Stimulated activated CD4-positive, alpha-beta T cell treated with anti-CD3 and anti-CD28 coated beads, Interleukin-4, amount 100 ng/mL, for 1 hour (primary cell): Measurements from ENCODE around the gene ABLIM1.
A peak's percentile ranks its signal among the peaks of the same experiment; 100 is the strongest.

Experiments used
- DNase-seq: peaks from one replicate; pipeline ENCODE4 v3.0.0-alpha.2; 2020

Gene ABLIM1

GRCh38 chr10:114643158-114643557, 14.9 kb downstream of the ABLIM1 start:
- no peak for DNase-seq

DNA sequence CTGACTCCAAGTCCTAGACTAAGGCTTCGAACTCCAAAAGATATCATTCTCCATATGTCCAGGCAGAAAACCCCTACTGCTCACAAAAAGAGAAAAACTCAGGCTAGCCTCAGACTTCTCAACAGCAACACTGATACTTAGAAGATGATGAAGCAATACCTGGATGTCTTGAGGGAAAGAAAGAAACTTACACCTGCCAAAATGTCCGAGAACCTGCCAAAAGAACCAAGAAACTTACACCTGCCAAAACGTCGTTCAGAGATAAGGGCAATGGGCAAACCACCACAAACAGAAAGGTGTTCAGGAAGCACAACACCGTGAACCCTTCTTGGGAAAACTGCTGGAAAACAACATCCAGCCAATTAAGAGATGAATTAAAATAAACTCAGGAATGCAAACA, 15.3 kb downstream of the ABLIM1 start:
- DNase-seq = no peak

- DNase-seq = no peak
Observed at GRCh38 chr10:114638821-114639625, 19.1 kb downstream of the ABLIM1 start.

DNA sequence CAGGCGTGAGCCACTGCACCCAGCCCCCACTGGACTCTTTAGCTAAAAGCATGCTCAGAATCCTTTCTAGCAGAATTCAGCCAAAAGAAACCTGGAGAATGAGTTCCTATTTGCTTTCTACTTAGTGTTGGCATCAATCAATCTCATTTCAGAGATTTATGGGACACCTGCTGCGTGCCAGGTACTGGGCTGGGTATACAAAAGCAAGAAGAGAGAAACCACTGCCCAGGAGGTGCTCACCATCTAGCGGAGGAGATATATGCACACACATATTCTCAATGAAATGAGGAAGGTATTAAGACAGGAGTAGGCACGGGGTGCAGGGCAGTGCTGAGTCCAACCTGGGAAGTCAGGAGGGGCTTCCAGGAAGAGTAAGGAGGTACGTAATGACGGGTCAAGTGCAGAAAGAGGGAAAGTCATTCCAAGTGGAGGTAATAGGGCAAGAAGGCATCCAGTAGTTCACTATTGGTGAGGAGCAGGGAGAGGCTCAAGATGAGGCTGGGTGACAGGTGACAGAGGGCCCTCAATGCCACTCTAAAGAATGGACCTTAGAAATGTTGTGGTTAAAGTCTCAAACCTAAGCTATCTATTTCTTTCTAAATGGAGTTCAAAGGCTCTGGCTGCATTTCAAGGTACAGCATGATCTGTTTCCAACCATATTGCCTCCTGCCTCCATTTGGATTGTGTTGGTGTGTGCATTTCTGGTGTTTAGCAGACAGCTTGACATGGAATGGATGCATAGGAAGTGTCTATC, 22.1 kb downstream of the ABLIM1 start:
- DNase-seq = no peak

DNA sequence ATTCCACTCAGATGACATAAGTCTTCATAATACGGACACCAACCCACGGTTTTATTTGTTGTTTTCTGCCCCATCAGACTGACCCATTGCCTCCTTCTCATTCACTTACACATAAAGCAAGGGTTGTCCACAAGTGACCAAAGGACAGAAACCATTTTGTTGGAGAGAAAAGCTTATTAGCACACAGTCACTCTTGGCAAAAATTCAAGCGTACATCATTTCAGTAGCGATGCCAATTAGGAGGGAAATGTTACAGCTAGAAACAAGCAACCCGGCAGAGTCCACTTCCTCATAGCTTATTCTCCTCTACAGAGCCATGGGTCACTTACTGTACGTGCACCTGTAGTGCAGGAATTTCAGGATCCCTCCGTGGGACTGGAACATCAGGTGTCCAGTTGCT, 23.0 kb downstream of the ABLIM1 start:
- no peak for DNase-seq

- DNase-seq = no peak
Observed at GRCh38 chr10:114634609-114634979, 23.5 kb downstream of the ABLIM1 start.

DNA sequence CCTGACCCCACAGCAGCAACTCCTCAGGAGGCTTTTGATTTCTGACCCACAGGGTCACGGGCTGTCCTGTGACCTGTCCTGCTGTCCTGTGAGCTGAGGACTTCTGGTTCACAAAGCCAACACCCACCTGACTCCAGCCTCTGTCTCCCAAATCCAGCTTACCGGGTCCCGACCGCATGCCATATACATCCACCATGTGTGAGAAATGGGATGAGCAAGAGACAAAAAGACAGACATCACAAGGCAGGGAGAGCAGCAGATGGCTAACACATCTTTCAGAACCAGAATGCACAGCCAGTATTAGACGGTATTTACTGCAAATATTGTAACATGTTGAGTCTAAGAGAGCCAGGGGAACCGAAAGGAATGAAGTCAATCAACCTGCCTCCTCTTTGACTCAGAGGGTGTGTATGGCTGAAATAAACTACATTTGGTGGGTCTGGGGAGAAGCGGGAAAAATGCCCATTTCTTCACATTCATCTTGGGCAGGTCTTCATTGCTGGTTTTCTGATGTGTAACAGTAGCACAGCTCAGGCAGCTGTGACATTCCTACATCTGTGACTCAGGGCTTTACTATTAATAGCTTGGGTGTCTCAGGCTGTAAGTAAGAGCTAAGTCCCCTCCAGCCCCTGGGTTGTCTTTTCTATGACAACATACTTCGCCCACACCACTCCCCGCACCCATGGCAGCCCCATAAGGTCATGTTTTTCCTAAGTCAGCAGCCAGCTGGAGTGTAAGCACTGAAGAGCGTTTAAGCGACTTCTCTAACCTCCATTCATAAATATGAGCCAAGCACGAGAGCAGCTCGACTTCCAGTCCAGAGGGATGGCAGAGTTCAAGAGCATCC, 25.0 kb downstream of the ABLIM1 start:
- no peak for DNase-seq

DNA sequence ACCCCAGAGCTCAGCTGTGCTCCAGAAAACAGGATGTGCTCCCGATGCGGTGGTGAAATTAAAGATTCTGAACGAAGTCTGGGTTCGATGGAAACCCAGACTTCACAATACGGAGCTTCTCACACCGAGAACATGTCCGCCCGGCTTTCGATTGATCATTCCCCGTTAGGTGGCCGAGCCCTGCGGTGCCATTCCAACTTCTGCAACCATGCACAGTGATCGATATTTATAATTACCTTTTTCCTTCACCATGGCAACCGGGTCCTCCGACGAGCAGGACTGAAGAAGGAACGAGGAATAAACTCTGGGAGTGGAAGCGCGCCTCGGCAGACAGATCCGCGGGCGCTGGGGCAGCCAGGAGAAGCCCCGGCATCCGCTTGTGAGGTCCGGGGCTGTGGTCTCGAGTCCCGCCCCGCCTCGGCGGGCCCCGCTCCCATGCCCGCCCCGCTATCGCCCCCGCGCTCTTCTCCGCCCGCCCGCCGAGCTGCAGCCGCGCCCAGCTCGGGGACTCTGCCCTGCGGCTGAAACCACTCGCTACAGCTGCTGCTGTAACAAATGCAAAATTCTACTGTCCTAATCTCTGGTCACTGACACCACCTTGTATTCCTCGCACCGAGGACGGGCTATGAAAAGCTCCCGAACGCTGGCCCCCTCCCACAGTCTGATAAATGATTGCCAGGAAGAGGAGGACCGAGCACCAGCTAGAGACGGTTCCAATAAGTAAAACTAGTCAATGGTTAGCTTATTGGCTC, 26.2 kb downstream of the ABLIM1 start:
- peak; percentile 31 for DNase-seq

DNA sequence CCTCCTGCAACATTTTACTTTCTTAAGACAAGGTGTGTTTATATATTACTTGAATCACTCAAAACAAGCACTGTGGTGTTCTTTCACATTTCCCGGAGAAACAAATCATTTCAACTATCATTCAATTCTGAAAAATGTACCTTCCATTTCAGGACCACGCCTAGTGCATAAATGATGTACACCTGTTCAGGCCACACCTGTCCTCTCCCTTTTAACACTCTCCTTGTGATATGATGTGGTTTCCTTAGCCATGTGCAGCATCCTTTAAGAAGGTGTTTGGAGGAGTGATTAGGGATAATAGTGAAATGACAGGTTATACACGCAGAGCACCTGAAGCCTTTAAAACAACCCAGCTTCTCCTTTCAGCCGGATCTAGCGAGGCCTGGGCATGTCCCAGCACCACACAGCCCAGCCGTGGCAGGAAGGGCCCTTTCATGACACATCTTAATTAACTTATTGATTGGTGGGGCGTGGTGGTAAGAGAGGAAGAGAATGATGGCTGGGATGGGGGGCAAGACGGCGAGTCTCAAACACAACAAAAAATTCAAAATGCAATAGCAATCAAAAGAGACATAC, 26.9 kb downstream of the ABLIM1 start:
- DNase-seq = no peak

DNA sequence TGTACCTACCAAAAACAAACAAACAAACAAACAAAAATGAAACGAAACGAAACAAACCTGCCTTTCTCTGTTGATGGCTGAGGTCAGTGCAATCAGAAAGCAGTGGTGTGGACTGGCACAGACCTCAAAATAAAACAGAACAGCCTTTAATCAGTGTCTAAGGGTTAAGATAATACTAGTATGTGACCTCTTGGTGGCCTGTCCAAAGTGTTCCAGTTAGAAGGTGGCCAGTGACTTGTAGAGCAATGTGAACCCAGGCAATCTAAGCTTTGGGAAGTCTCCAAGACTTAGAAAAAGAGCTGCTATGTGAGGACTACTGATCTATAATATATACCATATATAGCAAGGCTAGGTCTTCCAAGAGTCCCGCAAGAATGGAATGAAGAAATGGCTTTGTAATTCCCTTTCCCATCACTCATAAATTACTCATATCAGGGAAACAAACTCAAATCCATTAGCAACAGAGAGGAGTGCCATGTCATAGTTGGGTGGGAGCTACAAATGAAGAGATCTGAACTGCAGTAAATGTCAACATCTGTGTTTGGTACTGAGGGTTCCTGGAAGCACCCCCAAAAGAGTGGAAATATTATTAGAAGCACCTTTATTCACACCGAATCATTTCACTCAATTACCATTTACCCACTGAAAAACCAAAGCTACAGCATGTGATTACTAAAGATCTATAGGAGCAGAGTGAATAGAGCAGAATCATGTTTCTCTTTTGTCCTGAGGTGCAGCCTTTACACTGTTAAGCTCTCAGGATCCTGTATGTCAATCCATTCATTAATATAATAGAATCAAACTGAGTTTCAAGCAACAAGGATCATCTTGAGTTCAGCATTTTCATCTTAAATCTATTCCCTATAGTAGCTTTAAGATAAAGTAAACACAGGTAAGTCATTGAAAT, 28.0 kb downstream of the ABLIM1 start:
- DNase-seq = no peak

- DNase-seq = no peak
Observed at GRCh38 chr10:114629083-114629823, 28.8 kb downstream of the ABLIM1 start.

- DNase-seq = no peak
Observed at GRCh38 chr10:114628106-114628505, 30.0 kb downstream of the ABLIM1 start.

DNA sequence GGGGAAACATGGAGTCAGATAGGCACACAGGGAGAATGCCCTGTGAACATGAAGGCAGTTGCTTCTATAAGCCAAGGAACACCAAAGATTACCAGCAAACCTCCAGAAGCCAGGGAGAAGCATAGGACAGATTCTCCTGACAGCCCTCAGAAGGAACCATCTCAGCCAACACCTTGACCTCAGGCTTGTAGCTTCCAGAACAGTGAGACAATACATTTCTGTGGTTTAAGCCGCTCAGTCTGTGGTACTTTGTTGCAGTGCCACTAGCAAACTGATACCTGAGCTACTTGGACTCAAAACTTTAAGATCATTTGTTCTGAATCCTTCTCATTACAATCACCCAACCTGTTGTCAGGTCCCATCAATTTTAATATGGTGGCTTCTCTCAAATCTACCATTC, 31.2 kb downstream of the ABLIM1 start:
- DNase-seq = no peak

GRCh38 chr10:114624951-114625780, 32.9 kb downstream of the ABLIM1 start:
- no peak for DNase-seq

DNA sequence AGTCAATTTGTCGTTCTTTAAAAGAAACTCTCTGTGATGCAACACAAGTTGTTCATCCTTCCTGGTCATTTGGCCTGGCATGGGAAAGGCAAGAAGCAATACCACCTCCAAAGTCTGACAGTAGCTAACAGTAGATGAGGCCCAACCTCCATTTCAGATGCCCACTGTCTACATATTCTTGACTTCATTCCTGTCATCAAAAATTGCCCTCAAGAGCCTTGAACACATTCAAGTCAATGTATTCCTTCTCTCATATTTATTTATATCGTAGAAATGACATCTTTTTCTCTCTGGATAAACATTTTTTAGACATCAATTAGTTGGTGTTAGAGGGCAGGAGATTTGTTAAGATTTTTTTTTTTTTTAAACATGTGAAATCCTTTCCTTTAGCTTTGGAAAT, 33.7 kb downstream of the ABLIM1 start:
- DNase-seq = no peak

- no peak for DNase-seq
Observed at GRCh38 chr10:114623661-114624294, 34.3 kb downstream of the ABLIM1 start.

DNA sequence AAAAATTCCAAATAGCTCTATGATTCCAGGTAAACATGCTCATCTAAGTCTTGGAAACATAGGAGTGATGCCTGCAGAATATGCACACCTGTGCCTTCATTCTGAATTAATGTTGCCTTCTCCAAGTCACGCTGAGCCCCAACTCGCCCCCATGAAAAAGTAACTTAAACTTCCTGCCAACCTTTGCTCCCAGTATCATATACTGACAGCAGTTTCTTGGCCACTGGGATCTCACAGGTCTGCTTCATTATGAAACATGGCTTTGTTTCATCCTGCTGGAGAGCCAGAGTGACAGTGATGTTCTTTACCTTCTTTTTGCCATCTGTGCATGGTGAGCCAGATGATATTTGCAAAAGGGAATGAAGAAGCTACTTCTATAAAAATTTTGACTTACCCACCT, 34.9 kb downstream of the ABLIM1 start:
- DNase-seq = no peak

- no peak for DNase-seq
Observed at GRCh38 chr10:114618722-114619121, 39.4 kb downstream of the ABLIM1 start.

GRCh38 chr10:114616516-114616915, 41.6 kb downstream of the ABLIM1 start:
- no peak for DNase-seq
